Ishikawa (cell line): Measurements from ENCODE around the gene EEFSEC.

ENCODE experiments used
- CEBPB ChIP-seq: IDR thresholded peaks from 2 replicates; pipeline ENCODE4 v1.6.1; 2012
- CREB1 ChIP-seq: IDR thresholded peaks from 2 replicates; pipeline ENCODE4 v1.6.1; 2012; ENCODE audit warnings: low read depth
- EGR1 ChIP-seq: IDR thresholded peaks from 2 replicates; pipeline ENCODE4 v1.6.1; 2012
- EP300 ChIP-seq: IDR thresholded peaks from 2 replicates; pipeline ENCODE4 v1.6.1; 2012; ENCODE audit warnings: borderline replicate concordance
- FOXM1 ChIP-seq: IDR thresholded peaks from 2 replicates; pipeline ENCODE4 v1.6.1; 2012; ENCODE audit warnings: low read depth, borderline replicate concordance
- NFIC ChIP-seq: IDR thresholded peaks from 2 replicates; pipeline ENCODE4 v1.6.1; 2012
- RAD21 ChIP-seq: IDR thresholded peaks from 2 replicates; pipeline ENCODE4 v1.6.1; 2012; ENCODE audit warnings: low read depth
- TAF1 ChIP-seq: IDR thresholded peaks from 2 replicates; pipeline ENCODE4 v1.6.1; 2012; ENCODE audit warnings: low read depth, mild to moderate bottlenecking
- TCF12 ChIP-seq: IDR thresholded peaks from 2 replicates; pipeline ENCODE4 v1.6.1; 2012; ENCODE audit warnings: low read depth
- TEAD4 ChIP-seq: IDR thresholded peaks from 2 replicates; pipeline ENCODE4 v1.6.1; 2012
- YY1 ChIP-seq: IDR thresholded peaks from 2 replicates; pipeline ENCODE4 v1.6.1; 2012; ENCODE audit warnings: low read depth
- ZBTB7A ChIP-seq: IDR thresholded peaks from 2 replicates; pipeline ENCODE4 v1.6.1; 2012; ENCODE audit warnings: low read depth
- TF ChIP-seq, protein P1 (sequence below): IDR thresholded peaks from 2 replicates; pipeline ENCODE4 v1.6.1; 2012
- TF ChIP-seq, protein P2 (sequence below): IDR thresholded peaks from 2 replicates; pipeline ENCODE4 v1.6.1; 2012
- TF ChIP-seq, protein P3 (sequence below): IDR thresholded peaks from 2 replicates; pipeline ENCODE4 v1.6.1; 2012; ENCODE audit warnings: low read depth, mild to moderate bottlenecking

The EEFSEC gene

DNA sequence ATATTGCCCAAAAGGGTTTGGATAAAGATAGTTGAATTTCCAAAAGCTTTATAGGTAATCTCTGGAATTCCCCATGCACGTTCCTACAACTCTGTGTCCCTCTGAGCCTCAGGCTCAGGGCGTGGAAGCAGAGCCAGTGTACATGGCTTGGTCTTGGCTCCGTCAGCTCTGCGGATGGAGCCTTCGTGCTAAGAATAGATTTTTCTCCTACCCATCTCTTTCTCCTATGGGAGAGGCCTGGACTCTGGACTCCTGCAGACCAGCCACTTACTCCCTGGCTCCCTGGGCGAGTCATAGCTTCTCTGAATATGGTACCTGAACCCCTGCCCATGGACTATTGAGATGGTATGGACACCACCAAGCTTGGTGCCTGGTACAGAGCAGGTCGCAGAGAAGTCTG is 99.9 kb downstream of the EEFSEC start:
- TF ChIP-seq EP300 (no peak), TAF1 (no peak), YY1 (no peak), TCF12 (no peak), CEBPB (no peak)

DNA sequence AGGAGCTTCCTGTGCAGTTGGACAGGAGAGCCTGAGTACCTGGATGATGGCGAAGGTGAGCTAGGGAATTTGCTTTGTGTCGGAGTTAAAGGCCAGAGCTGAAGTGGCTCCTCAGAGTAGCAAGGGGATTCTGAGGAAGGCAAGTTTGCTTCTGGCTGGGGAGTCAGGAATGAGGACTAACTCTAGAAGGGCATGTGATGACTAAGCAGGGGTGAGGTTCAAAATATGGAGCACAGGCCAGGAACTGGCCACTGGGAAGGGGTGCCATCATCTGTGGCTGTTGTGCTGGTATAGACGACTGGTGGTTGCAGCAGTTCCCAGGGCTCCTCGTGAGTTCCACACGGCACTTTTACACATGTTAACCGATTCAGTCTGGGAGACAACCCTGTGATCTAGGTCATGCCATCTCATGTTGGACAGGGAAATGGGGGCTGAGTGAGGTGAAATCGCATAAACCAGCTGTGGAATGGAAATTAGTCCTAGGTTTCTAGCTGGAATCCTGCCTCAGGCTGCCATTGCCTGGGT is 100.8 kb downstream of the EEFSEC start:
- TF ChIP-seq YY1: no peak
- TF ChIP-seq FOXM1: no peak
- no peak for TF ChIP-seq CREB1
- TF ChIP-seq TCF12: no peak
- TF ChIP-seq EP300: no peak
- no peak for TF ChIP-seq TAF1
- TF ChIP-seq EGR1: no peak
- TF ChIP-seq, protein P1, sequence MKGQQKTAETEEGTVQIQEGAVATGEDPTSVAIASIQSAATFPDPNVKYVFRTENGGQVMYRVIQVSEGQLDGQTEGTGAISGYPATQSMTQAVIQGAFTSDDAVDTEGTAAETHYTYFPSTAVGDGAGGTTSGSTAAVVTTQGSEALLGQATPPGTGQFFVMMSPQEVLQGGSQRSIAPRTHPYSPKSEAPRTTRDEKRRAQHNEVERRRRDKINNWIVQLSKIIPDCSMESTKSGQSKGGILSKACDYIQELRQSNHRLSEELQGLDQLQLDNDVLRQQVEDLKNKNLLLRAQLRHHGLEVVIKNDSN: no peak
- TF ChIP-seq TEAD4: no peak
- no peak for TF ChIP-seq ZBTB7A
- TF ChIP-seq NFIC: no peak
- TF ChIP-seq RAD21: no peak
- TF ChIP-seq, protein P2, sequence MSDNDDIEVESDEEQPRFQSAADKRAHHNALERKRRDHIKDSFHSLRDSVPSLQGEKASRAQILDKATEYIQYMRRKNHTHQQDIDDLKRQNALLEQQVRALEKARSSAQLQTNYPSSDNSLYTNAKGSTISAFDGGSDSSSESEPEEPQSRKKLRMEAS: no peak
- no peak for TF ChIP-seq CEBPB
- TF ChIP-seq, protein P3, sequence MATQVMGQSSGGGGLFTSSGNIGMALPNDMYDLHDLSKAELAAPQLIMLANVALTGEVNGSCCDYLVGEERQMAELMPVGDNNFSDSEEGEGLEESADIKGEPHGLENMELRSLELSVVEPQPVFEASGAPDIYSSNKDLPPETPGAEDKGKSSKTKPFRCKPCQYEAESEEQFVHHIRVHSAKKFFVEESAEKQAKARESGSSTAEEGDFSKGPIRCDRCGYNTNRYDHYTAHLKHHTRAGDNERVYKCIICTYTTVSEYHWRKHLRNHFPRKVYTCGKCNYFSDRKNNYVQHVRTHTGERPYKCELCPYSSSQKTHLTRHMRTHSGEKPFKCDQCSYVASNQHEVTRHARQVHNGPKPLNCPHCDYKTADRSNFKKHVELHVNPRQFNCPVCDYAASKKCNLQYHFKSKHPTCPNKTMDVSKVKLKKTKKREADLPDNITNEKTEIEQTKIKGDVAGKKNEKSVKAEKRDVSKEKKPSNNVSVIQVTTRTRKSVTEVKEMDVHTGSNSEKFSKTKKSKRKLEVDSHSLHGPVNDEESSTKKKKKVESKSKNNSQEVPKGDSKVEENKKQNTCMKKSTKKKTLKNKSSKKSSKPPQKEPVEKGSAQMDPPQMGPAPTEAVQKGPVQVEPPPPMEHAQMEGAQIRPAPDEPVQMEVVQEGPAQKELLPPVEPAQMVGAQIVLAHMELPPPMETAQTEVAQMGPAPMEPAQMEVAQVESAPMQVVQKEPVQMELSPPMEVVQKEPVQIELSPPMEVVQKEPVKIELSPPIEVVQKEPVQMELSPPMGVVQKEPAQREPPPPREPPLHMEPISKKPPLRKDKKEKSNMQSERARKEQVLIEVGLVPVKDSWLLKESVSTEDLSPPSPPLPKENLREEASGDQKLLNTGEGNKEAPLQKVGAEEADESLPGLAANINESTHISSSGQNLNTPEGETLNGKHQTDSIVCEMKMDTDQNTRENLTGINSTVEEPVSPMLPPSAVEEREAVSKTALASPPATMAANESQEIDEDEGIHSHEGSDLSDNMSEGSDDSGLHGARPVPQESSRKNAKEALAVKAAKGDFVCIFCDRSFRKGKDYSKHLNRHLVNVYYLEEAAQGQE: no peak

DNA sequence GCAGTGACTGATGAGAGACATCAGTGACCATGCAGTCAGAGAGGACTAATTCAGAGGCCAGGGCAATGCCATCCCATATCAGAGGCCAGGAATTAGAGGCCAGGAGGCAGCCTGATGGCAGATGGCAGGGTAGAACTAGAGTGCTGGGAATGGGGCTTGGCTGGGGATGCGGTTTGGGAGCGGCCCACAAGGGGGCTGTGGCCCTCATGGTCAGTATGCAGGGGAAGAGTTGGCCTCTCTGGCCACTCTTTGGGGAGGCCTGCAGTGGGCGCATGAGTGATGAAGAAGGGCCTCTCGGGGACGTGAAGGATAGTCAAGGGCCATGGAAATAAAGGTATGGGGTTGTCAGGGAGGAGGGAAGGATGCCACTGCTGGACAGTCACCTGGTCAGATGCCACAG is 101.7 kb downstream of the EEFSEC start:
- TF ChIP-seq TCF12 (no peak), TAF1 (no peak)
- TF ChIP-seq, protein P2: no peak

DNA sequence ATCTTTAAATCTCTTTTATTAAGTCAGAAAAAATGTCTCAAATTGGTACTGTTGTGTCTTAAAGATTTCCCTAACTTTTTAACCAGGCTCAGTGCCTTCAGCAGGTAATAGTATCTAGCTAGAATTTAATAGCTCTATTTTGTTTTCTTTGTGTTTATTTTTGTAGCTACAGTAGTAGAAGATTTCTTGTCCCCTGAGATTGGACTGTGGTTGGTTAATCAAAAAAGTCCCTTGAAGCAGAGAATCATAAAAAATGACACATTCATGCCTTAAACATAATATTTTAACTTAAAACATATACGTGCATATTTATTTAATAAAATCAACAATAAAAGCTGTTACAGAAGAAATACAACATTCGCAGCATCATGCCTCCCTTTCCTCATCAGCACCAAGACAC is 102.8 kb downstream of the EEFSEC start:
- TF ChIP-seq FOXM1: no peak
- TF ChIP-seq EGR1: no peak
- no peak for TF ChIP-seq NFIC
- no peak for TF ChIP-seq EP300
- no peak for TF ChIP-seq RAD21
- TF ChIP-seq CREB1: no peak
- TF ChIP-seq, protein P3: no peak
- TF ChIP-seq TEAD4: no peak
- TF ChIP-seq TCF12: no peak
- TF ChIP-seq, protein P2: no peak
- TF ChIP-seq ZBTB7A: no peak
- no peak for TF ChIP-seq YY1
- no peak for TF ChIP-seq TAF1
- TF ChIP-seq, protein P1: no peak
- TF ChIP-seq CEBPB: no peak

DNA sequence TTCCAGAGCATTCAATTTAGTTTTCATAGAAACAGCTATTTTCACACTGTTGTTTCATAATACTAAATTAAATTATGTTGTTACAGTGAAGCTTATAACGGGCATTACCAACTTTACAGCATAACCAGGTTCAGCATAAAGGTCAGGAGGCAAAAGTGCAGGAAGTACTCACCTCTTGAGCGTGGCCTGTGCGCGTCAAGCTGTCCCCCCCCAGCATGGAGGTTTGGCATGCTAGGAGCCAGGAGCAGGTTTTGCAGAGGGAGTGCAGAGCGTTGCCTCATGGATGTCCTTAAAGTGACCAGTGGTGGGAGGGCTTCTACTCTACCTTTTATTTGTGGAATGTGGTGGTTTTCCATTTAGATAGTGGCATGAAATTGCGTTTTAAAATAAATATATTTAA is 104.4 kb downstream of the EEFSEC start:
- TF ChIP-seq YY1 (no peak), TAF1 (no peak), TEAD4 (no peak), EGR1 (no peak), ZBTB7A (no peak), RAD21 (no peak), NFIC (no peak), FOXM1 (no peak), EP300 (no peak), CEBPB (no peak), TCF12 (no peak), CREB1 (no peak)
- TF ChIP-seq, protein P1: no peak
- TF ChIP-seq, protein P3: no peak
- TF ChIP-seq, protein P2: no peak
